Effector memory CD8-positive, alpha-beta T cell (primary cell): ENCODE results near the gene NGEF.

ENCODE experiments used
- ATAC-seq: fragments of 150-1000 bp; cut with Tn5 transposase; replicated peaks from 2 replicates; pipeline ENCODE4 v1.10.0; 2021; ENCODE audit warnings: mild to moderate bottlenecking, moderate library complexity
- DNase-seq, 3 experiments: peaks; one replicate each; pipeline ENCODE4 v3.0.0; 2021
- H3K27ac Mint-ChIP-seq, 2 donors: one replicate each; pipeline ENCODE4 v1.8.0; 2022; ENCODE audit warnings: mild to moderate bottlenecking in 2 of 2, mixed read lengths in 2 of 2, moderate library complexity in 2 of 2
- H3K27me3 Mint-ChIP-seq, 2 donors: one replicate each; pipeline ENCODE4 v1.8.0; 2022; ENCODE audit warnings: mixed read lengths in 2 of 2
- H3K36me3 Mint-ChIP-seq: one replicate; pipeline ENCODE4 v1.8.0; 2022; ENCODE audit warnings: mild to moderate bottlenecking, moderate library complexity, mixed read lengths; ENCODE audit not compliant: insufficient read depth
- H3K4me1 Mint-ChIP-seq, 2 donors: one replicate each; pipeline ENCODE4 v1.8.0; 2022; ENCODE audit warnings: low read depth in 2 of 2, mixed read lengths in 2 of 2
- H3K4me3 Mint-ChIP-seq, 2 donors: one replicate each; pipeline ENCODE4 v1.8.0; 2022; ENCODE audit warnings: mild to moderate bottlenecking in 2 of 2, mixed read lengths in 2 of 2, moderate library complexity in 2 of 2
- H3K9me3 Mint-ChIP-seq, 2 donors: one replicate each; pipeline ENCODE4 v1.8.0; 2022; ENCODE audit warnings: mixed read lengths in 2 of 2

Gene NGEF

GRCh38 chr2:232893834-232894233 lies 119.2 kb downstream of the NGEF start:
- H3K9me3 Mint-ChIP-seq = no peaks in the 10 kb centered on the region
- no peak for ATAC-seq
- peaks cover 31 to 41% of the 10 kb centered on the region in 2 donors for H3K27me3 Mint-ChIP-seq
- H3K4me1 Mint-ChIP-seq = peaks cover 0 to under 1% of the 10 kb centered on the region in 2 donors
- H3K4me3 Mint-ChIP-seq = no peak overlapping the region
- no peak for DNase-seq
- no peak overlapping the region for H3K27ac Mint-ChIP-seq
- peaks cover 3% of the 10 kb centered on the region for H3K36me3 Mint-ChIP-seq

- no peak overlapping the region for H3K4me3 Mint-ChIP-seq
- ATAC-seq (no peak), DNase-seq (no peak)
- peaks cover 31 to 41% of the 10 kb centered on the region in 2 donors for H3K27me3 Mint-ChIP-seq
- no peak overlapping the region for H3K27ac Mint-ChIP-seq
- peaks cover 3% of the 10 kb centered on the region for H3K36me3 Mint-ChIP-seq
- H3K9me3 Mint-ChIP-seq = no peaks in the 10 kb centered on the region
- peaks cover 0 to 2% of the 10 kb centered on the region in 2 donors for H3K4me1 Mint-ChIP-seq
Measured at GRCh38 chr2:232892843-232893242, 120.2 kb downstream of the NGEF start.

GRCh38 chr2:232892221-232892620 lies 120.8 kb downstream of the NGEF start:
- no peak overlapping the region for H3K27ac Mint-ChIP-seq

GRCh38 chr2:232891621-232892071 lies 121.4 kb downstream of the NGEF start:
- Mint-ChIP-seq H3K36me3 (peaks cover 3% of the 10 kb centered on the region), H3K27ac (no peak overlapping the region), H3K4me1 (peaks cover 0 to 2% of the 10 kb centered on the region in 2 donors), H3K9me3 (no peaks in the 10 kb centered on the region), H3K4me3 (no peak overlapping the region), H3K27me3 (peaks cover 31 to 41% of the 10 kb centered on the region in 2 donors)
- ATAC-seq = no peak
- no peak for DNase-seq

More at GRCh38 chr2:232892221-232892620, 120.8 kb downstream of the NGEF start:
- peaks cover 0 to 2% of the 10 kb centered on the region in 2 donors for H3K4me1 Mint-ChIP-seq
- no peaks in the 10 kb centered on the region for H3K9me3 Mint-ChIP-seq
- no peak overlapping the region for H3K4me3 Mint-ChIP-seq
- peaks cover 31 to 41% of the 10 kb centered on the region in 2 donors for H3K27me3 Mint-ChIP-seq
- no peak for DNase-seq
- H3K36me3 Mint-ChIP-seq = peaks cover 3% of the 10 kb centered on the region
- ATAC-seq = no peak

DNA sequence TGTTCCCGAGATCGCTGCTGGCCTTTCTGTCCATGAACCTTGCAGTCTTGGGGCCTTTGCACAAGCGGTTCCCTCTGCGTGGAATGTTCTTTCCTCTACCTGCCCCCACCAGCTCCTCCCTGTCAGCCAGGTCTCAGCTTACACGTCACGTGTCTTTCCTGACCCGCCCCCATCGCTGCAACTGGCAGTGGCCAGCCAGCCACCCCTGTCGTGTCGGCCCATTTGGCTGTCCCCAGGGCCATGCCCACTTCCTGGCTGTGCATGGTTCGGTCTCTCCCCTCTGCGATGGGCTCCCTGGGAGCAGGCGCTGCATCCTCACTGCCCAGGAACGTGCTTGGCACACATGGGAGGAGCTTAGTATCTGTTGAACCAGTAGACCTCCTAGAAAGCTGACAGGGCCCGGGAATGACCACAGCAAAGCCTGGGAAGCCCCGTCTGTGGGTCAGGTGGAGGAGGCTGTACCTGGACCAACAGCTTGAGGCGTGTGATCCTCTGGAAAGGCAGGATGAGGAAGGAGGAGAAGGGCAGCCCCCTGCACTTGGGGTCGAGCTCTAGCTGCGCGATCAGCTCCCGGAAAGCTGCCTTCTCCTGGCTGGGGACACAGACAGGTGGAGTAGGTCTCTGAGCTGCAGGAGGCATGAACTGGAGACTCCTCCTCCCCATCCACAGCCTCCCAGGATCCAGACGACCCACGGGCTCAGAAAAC lies 122.0 kb downstream of the NGEF start:
- Mint-ChIP-seq H3K4me3 (no peak overlapping the region), H3K27me3 (peaks cover 31 to 41% of the 10 kb centered on the region in 2 donors), H3K9me3 (no peaks in the 10 kb centered on the region), H3K36me3 (peaks cover 3% of the 10 kb centered on the region), H3K4me1 (peaks cover 0 to 2% of the 10 kb centered on the region in 2 donors), H3K27ac (no peak overlapping the region)
- DNase-seq (no peak), ATAC-seq (no peak)

GRCh38 chr2:232890536-232890895 lies 122.5 kb downstream of the NGEF start:
- Mint-ChIP-seq H3K27ac (no peak overlapping the region), H3K9me3 (no peaks in the 10 kb centered on the region), H3K4me3 (no peak overlapping the region), H3K36me3 (peaks cover 3% of the 10 kb centered on the region), H3K4me1 (peaks cover 0 to 2% of the 10 kb centered on the region in 2 donors), H3K27me3 (peaks cover 31 to 41% of the 10 kb centered on the region in 2 donors)
- no peak for ATAC-seq
- no peak for DNase-seq

- H3K27me3 Mint-ChIP-seq = peaks cover 31 to 41% of the 10 kb centered on the region in 2 donors
- H3K4me3 Mint-ChIP-seq = no peak overlapping the region
- H3K4me1 Mint-ChIP-seq = peaks cover 0 to 2% of the 10 kb centered on the region in 2 donors
Measured at GRCh38 chr2:232889876-232890401, 123.1 kb downstream of the NGEF start.

DNA sequence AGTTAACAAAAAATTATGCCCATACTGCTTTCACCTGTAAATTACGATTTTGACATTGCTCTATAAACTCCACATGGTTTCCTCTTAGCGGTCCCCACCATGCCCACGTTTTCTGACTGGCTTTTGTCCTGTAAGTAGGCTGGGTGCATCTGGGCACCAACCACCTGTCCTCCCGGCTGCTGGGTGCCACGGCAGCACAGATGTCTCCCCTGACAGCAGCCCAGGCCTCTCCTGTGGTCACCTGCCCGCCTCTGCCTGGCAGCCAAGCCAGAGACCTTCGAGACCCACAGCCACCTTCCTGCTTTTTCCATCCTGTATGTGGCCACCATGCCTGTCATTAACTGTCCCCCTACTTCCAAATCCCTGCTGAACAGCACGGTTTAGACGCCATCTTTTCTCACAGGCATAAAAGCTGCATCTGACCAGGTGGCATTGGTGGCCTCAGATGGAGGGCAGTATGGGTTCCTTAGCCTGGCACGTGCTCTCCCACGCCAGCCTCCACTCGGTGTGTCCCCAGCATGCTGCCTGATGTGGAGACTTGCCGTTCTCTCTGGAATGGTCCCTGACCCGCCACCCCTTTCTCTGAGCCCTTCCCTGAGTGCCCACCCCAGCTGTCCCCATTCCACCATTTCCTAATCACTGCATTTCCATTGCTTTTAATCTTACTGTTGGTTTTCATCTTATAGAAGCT lies 124.1 kb downstream of the NGEF start:
- no peaks in the 10 kb centered on the region for H3K9me3 Mint-ChIP-seq
- H3K4me3 Mint-ChIP-seq = no peak overlapping the region
- H3K36me3 Mint-ChIP-seq = no peaks in the 10 kb centered on the region
- H3K27ac Mint-ChIP-seq = no peak overlapping the region
- H3K27me3 Mint-ChIP-seq = peaks cover 31 to 45% of the 10 kb centered on the region in 2 donors
- DNase-seq = no peak
- peaks cover 0 to 2% of the 10 kb centered on the region in 2 donors for H3K4me1 Mint-ChIP-seq
- no peak for ATAC-seq

More at GRCh38 chr2:232889876-232890401, 123.1 kb downstream of the NGEF start:
- DNase-seq = no peak
- H3K36me3 Mint-ChIP-seq = peaks cover 3% of the 10 kb centered on the region
- no peak overlapping the region for H3K27ac Mint-ChIP-seq
- no peak for ATAC-seq
- H3K9me3 Mint-ChIP-seq = no peaks in the 10 kb centered on the region

- Mint-ChIP-seq H3K27me3 (peaks cover 31 to 50% of the 10 kb centered on the region in 2 donors), H3K4me1 (peaks cover 0 to 2% of the 10 kb centered on the region in 2 donors), H3K36me3 (no peaks in the 10 kb centered on the region), H3K27ac (no peak overlapping the region), H3K9me3 (no peaks in the 10 kb centered on the region), H3K4me3 (no peak overlapping the region)
- ATAC-seq = no peak
- DNase-seq = no peak
Measured at GRCh38 chr2:232888099-232888836, 124.8 kb downstream of the NGEF start.

DNA sequence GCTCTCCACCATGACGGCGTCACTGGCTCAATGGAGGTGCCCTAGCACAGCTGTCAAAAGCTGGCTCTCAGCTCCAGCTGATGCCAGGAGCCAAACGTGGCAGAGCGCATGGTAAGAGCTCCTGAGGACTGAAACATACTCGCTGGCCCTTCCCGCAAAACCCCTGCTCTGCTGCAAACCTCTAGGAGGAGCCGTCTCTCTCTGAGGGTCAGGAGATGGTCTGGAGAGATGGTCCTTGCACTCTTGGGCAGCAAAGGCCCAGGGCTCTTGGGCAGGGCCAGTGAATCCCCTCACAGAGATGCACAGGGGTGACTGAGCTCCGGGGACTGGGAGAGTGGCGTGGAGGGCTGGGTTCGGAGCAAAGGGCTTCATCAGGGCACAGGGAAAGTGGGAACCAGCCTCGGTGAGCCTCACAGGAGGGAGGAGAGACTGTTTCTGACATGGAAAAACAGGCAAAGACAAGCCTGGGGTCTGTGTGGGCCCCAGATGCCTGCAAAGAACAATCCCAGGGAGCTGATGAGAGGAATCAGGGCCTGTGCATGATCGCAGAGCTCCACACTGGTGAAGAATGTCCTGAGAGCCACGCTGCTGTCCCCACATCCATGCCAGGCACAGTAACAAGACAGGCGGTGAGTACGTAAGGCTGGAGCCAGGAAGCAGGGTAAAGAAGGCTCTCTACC lies 125.7 kb downstream of the NGEF start:
- H3K4me1 Mint-ChIP-seq = peaks cover 0 to 2% of the 10 kb centered on the region in 2 donors
- no peaks in the 10 kb centered on the region for H3K36me3 Mint-ChIP-seq
- ATAC-seq = no peak
- H3K27ac Mint-ChIP-seq = no peak overlapping the region
- no peak overlapping the region for H3K4me3 Mint-ChIP-seq
- peaks cover 23 to 41% of the 10 kb centered on the region in 2 donors for H3K27me3 Mint-ChIP-seq
- no peak for DNase-seq
- H3K9me3 Mint-ChIP-seq = no peaks in the 10 kb centered on the region

GRCh38 chr2:232886632-232887031 lies 126.4 kb downstream of the NGEF start:
- peaks cover 0 to 2% of the 10 kb centered on the region in 2 donors for H3K4me1 Mint-ChIP-seq
- H3K36me3 Mint-ChIP-seq = no peaks in the 10 kb centered on the region
- H3K9me3 Mint-ChIP-seq = no peaks in the 10 kb centered on the region
- H3K4me3 Mint-ChIP-seq = no peak overlapping the region
- no peak for DNase-seq
- ATAC-seq = no peak
- no peak overlapping the region for H3K27ac Mint-ChIP-seq
- H3K27me3 Mint-ChIP-seq = peaks cover 16 to 34% of the 10 kb centered on the region in 2 donors

DNA sequence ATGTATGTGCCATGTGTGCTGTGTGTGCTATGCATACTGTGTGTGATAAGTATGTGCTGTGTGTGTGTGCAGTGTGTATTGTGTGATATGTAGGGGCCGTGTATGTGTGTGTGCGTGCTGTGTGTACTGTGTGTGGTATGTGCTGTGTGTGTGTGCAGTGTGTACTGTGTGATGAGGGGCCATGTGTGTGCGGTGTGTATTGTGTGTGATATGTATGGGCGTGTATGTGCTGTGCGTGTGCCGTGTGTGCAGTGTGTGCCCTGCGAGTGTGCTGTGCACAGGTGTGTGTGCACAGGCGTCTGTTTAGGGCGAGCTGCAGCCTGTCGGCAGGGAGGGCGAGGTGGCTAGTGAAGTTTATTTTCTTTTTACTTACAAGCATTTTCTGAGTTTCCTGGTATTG lies 126.9 kb downstream of the NGEF start:
- H3K27ac Mint-ChIP-seq = no peak overlapping the region
- H3K27me3 Mint-ChIP-seq = peaks cover 11 to 29% of the 10 kb centered on the region in 2 donors
- H3K9me3 Mint-ChIP-seq = no peaks in the 10 kb centered on the region
- DNase-seq (no peak), ATAC-seq (no peak)
- no peaks in the 10 kb centered on the region for H3K36me3 Mint-ChIP-seq
- H3K4me1 Mint-ChIP-seq = peaks cover 0 to 2% of the 10 kb centered on the region in 2 donors
- H3K4me3 Mint-ChIP-seq = no peak overlapping the region
